HFFc6 (cell line): ENCODE results near the gene GLYATL3. TPM values are rescaled to one million over a fixed set of nuclear protein-coding genes. Genes with fewer than 3 reads are reported as not detected.

Experiments used
- DNase-seq: peaks from one replicate; pipeline ENCODE4 v3.0.0-alpha.2; 2018
- H3K27ac Mint-ChIP-seq: 2 replicates; pipeline ENCODE4 v1.8.0; 2020; ENCODE audit warnings: mild to moderate bottlenecking, mixed read lengths
- H3K27me3 Mint-ChIP-seq: 2 replicates; pipeline ENCODE4 v1.8.0; 2021; ENCODE audit warnings: mild to moderate bottlenecking, moderate library complexity, mixed read lengths; ENCODE audit not compliant: insufficient read depth
- H3K36me3 Mint-ChIP-seq: 2 replicates; pipeline ENCODE4 v1.8.0; 2021; ENCODE audit warnings: low read depth, mixed read lengths
- H3K4me1 Mint-ChIP-seq: 2 replicates; pipeline ENCODE4 v1.8.0; 2020; ENCODE audit warnings: low read depth, mixed read lengths
- H3K4me3 Mint-ChIP-seq: 2 replicates; pipeline ENCODE4 v1.8.0; 2020; ENCODE audit warnings: mild to moderate bottlenecking, moderate library complexity, mixed read lengths
- H3K9me3 Mint-ChIP-seq: 2 replicates; pipeline ENCODE4 v1.8.0; 2020; ENCODE audit warnings: mild to moderate bottlenecking, mixed read lengths
- CTCF ChIP-seq: fragments of 200-600 bp; sonication (generic); IDR thresholded peaks from 2 replicates; pipeline ENCODE4 v1.5.0; 2021; ENCODE audit warnings: antibody characterized with exemption, mild to moderate bottlenecking
- total RNA-seq, 6 experiments: library from RNA; stranded (reverse); fragmentation: NEBNext Ultra II Directional; extraction: Animal tissue kit (Norgen Biotek cat#: 25700); gene quantifications; 2 replicates in 1 of 6; 3 replicates in 5 of 6; pipeline ENCODE4 v1.2.3, GENCODE V29; 2021

Gene GLYATL3
- total RNA-seq, 6 experiments from 2014 or later = not detected

GRCh38 chr6:49504666-49505065 is 4.9 kb downstream of the GLYATL3 start:
- DNase-seq = no peak
- Mint-ChIP-seq H3K9me3 (no peaks in the 10 kb centered on the region), H3K4me3 (no peak overlapping the region), H3K27ac (no peak overlapping the region), H3K36me3 (no peaks in the 10 kb centered on the region), H3K27me3 (peaks cover 7% of the 10 kb centered on the region; the same call in 1 of the 2 replicates), H3K4me1 (no peaks in the 10 kb centered on the region)
- no peak for TF ChIP-seq CTCF

- no peaks in the 10 kb centered on the region for H3K4me1 Mint-ChIP-seq
Observed at GRCh38 chr6:49506569-49507111, 6.9 kb downstream of the GLYATL3 start.

GRCh38 chr6:49509342-49509741 is 9.6 kb downstream of the GLYATL3 start:
- no peaks in the 10 kb centered on the region for H3K36me3 Mint-ChIP-seq
- H3K27ac Mint-ChIP-seq = no peak overlapping the region
- no peak overlapping the region for H3K4me3 Mint-ChIP-seq
- no peaks in the 10 kb centered on the region for H3K9me3 Mint-ChIP-seq
- no peak for DNase-seq
- no peak for TF ChIP-seq CTCF
- peaks cover 7% of the 10 kb centered on the region; the same call in 1 of the 2 replicates for H3K27me3 Mint-ChIP-seq
- peaks cover 8% of the 10 kb centered on the region; the same call in 1 of the 2 replicates for H3K4me1 Mint-ChIP-seq

More at GRCh38 chr6:49506569-49507111, 6.9 kb downstream of the GLYATL3 start:
- Mint-ChIP-seq H3K36me3 (no peaks in the 10 kb centered on the region), H3K27me3 (peaks cover 7% of the 10 kb centered on the region; the same call in 1 of the 2 replicates), H3K9me3 (no peaks in the 10 kb centered on the region), H3K4me3 (no peak overlapping the region), H3K27ac (no peak overlapping the region)
- no peak for DNase-seq
- no peak for TF ChIP-seq CTCF

GRCh38 chr6:49513153-49513989 is 13.6 kb downstream of the GLYATL3 start:
- DNase-seq = no peak
- H3K4me1 Mint-ChIP-seq = peaks cover 8% of the 10 kb centered on the region; the same call in 1 of the 2 replicates
- H3K27me3 Mint-ChIP-seq = peaks cover 4% of the 10 kb centered on the region
- H3K4me3 Mint-ChIP-seq = no peak overlapping the region
- H3K27ac Mint-ChIP-seq = no peak overlapping the region
- no peaks in the 10 kb centered on the region for H3K36me3 Mint-ChIP-seq
- no peak for TF ChIP-seq CTCF
- H3K9me3 Mint-ChIP-seq = no peaks in the 10 kb centered on the region

- TF ChIP-seq CTCF = no peak
- Mint-ChIP-seq H3K4me3 (no peak overlapping the region), H3K27ac (no peak overlapping the region), H3K36me3 (no peaks in the 10 kb centered on the region), H3K27me3 (peaks cover 4% of the 10 kb centered on the region), H3K4me1 (peaks cover 8% of the 10 kb centered on the region; the same call in 1 of the 2 replicates), H3K9me3 (no peaks in the 10 kb centered on the region)
- no peak for DNase-seq
Observed at GRCh38 chr6:49514571-49515484, 15.1 kb downstream of the GLYATL3 start.
